GM13976 (cell line): ENCODE data around the gene HCFC1.

Experiments
- DNase-seq: peaks from one replicate; pipeline ENCODE4 v3.0.0; 2012; ENCODE audit warnings: low spot score
- CTCF ChIP-seq: IDR thresholded peaks from 2 replicates; pipeline ENCODE4 v1.5.1; 2012; ENCODE audit warnings: borderline replicate concordance, mild to moderate bottlenecking; ENCODE audit not compliant: insufficient read depth; ENCODE audit errors: extremely low read depth, missing control alignments, control extremely low read depth
- in situ Hi-C: fragments of 300-500 bp; cut with MboI; formaldehyde crosslinking; loops from one replicate; pipeline ENCODE4 v1.12.0; 2022; ENCODE audit warnings: low sequenced_read_pairs, mixed read lengths, inconsistent platforms; ENCODE audit not compliant: unreplicated experiment

The HCFC1 gene

DNA sequence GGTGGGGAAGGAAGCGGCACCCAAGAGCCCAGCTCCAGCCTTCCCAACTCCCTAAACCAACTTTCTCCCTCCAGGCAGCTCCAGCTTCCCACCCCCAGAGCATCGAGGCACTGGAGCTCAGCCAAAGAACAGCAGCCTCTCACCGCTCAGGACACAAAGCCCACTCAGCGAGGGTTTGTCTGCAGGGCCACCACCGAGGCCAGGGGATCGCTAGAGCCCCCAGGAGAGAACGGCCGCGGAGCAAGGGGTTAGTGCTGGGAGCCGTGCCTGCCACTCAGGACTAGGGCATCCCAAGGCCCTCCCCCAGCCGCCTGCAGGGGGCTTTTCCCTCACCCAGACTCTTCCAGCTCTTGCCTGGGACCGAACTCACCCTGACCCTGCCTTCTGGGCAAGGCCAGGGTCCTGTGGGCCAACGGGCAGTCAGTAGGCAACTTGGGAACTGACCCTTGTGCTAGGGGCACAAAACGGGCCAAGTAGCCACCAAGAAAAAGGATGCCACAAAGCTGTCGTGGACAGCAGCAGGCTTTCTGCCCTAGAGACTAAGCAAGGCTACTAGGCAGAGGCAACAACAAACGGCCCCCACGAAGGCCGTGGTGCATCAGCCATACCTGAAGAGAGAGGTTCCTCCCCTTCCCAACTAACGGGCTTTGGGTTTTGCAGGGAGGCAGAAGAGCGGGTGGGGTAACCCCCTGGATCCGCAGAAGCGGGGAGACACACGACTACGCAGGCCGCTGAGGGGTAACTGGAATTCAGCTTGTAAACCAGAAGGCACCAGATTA lies 2.3 kb downstream of the HCFC1 start:
- DNase-seq = no peak
- in situ Hi-C loops = no loop called here
- TF ChIP-seq CTCF = no peak

GRCh38 chrX:153968754-153969124 lies 2.9 kb downstream of the HCFC1 start:
- peak; percentile 32 for TF ChIP-seq CTCF
- in situ Hi-C loops = no loop called here
- no peak for DNase-seq

- TF ChIP-seq CTCF = no peak
- DNase-seq = no peak
- in situ Hi-C loops = no loop called here
Observed at GRCh38 chrX:153968255-153968654, 3.4 kb downstream of the HCFC1 start.

DNA sequence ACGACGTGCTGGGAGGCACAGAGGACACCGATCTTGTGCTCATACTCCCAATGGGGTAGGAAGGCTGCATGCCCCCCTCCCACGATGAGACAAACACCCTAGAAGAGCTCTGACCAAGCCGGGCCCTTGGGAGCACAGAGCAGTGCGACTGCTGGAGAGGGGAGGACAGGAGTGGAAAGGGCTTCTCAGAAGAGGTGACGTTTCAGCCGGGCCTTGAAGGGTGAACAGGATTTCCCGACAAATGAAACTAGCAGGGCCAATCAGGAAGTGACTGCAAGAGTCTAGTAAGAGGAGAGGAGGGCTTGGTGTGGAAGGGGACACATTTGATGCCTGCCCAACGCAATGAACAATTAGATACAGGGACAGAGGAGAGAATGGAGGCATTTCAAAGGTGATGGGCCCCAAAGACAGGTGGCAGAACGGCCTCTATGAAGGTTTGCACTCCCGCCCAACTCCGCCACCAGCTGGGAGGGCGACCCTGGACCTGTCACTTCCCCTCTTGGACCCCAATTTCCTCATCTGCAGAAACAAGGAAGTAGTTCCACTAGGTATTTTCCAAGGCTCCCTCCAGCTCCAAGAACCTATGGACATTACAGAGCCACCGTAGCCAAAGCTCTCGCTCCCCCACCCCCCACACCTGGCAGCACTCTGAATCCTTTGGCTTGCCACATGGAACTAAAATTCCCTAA lies 3.9 kb downstream of the HCFC1 start:
- in situ Hi-C loops = no loop called here
- no peak for DNase-seq
- TF ChIP-seq CTCF = no peak

GRCh38 chrX:153966841-153967535 lies 4.6 kb downstream of the HCFC1 start:
- DNase-seq = no peak
- no peak for TF ChIP-seq CTCF
- in situ Hi-C loops = no loop called here

DNA sequence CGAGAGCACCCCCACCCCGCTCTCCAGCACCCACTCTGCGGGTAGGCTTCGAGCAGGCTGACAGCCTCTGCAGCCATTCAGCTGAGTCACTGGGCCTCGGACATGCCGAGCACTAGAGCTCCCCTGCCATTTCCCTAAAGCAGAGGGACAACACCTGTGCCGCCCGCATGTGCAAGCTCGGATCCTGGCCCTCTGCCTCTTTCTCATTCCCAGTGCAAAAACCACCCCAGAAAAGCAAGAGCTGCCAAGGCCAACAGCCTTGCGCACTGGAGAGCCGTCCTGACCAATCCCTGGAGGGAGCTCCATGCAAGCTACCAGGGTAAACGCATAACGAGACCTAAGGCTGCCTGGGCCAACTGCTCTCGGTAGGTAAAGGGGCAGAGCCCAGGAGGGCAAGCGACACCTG lies 5.3 kb downstream of the HCFC1 start:
- DNase-seq = no peak
- in situ Hi-C loops = no loop called here
- TF ChIP-seq CTCF = no peak
